GM12891 (cell line): Measurements from ENCODE around the gene COL10A1.

Source experiments
- POLR2A ChIP-seq: IDR thresholded peaks from 2 replicates; pipeline ENCODE4 v1.6.1; 2011; ENCODE audit warnings: low read depth, low read length, control low read depth
- POU2F2 ChIP-seq: IDR thresholded peaks from 2 replicates; pipeline ENCODE4 v1.6.1; 2011; ENCODE audit warnings: low read depth, mild to moderate bottlenecking, control low read depth, low read length, moderate library complexity

DNA sequence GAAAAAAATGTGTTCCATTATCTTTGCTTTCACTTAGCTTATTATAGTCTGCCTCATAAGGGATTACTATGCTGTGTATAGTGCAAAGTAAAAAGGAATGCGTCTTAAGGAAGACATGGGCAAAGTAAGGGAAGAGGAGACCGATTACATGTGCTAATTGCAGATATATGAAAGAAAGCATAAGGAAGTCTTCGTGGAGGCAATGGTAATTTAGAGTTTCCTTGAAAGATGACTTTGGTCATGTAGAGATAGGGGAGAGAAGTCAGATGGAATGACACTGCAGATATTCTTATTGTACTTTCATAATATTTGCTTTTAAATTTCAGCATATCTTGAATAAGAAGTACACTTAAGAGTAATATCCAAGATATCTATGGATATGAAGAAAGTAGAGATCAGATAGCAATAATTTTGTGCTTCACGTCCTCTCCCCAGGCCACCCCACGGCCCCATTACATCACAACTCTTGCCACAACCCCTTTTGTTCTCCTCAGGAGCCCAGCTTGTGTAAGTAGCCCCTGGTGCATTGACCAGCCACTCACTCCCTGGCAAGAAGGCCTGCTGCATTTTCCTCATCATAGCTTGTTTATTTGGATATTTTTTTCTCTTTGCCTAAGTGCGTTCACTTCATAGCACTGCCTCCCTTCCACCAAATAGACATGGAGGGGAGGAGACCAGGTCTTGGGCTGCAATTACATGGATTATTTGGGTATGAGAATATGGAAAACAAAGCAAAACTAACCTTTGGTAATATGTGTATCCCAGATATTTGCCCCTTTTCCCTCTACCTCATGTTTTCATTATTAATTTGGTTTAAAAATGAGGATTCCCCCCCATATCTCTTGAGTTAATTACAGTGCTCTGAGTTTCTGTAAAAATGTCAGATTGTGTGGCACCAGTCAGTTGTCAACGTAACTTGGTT is 30.7 kb upstream of the COL10A1 start:
- TF ChIP-seq POU2F2, result no peak
- TF ChIP-seq POLR2A, result no peak
